ENCODE results near the gene SYTL2.

Gene SYTL2

DNA sequence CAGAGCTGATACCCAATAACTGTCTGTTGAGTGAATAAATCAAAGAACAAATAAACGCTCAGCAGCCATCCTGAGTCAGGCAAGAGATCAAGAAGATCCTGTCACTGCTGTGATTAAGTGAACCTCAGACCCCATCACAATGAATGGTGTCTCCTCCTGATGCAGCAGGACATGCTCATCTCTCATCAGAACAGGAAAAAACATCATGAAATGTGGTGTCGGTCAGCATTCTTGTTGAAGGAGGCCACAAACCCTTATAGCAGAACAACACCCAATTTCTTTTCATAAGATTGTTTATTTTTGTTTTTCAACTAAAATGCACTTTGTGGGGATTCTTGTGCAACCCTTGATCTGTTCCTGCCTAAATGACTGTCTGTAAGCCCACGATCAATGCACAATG lies 60.3 kb downstream of the SYTL2 start:
- no peaks in the 10 kb centered on the region for H3K36me3 ChIP-seq (ENCODE audit: insufficient read depth, low read length)
- H3K9me3 ChIP-seq (ENCODE audit: insufficient read depth, low read depth, low read length): no peaks in the 10 kb centered on the region
- no peaks in the 10 kb centered on the region for H3K79me2 ChIP-seq (ENCODE audit: insufficient read depth, low read length)
- H3K4me3 ChIP-seq (ENCODE audit: low read length, poor library complexity, severe bottlenecking): no peak overlapping the region
- H4K20me1 ChIP-seq (ENCODE audit: insufficient read depth, low read length, poor library complexity, severe bottlenecking): no peaks in the 10 kb centered on the region
- H3K4me1 ChIP-seq (ENCODE audit: insufficient read depth, low read length, poor library complexity, severe bottlenecking): peaks cover 72% of the 10 kb centered on the region
- H2AFZ ChIP-seq (ENCODE audit: low read length): no peak overlapping the region
- no peak overlapping the region for H3K9ac ChIP-seq (ENCODE audit: low read depth, low read length, poor library complexity, severe bottlenecking)
- H3K9me2 ChIP-seq (replicated peaks; ENCODE audit: low read depth, low read length): no peaks in the 10 kb centered on the region
- H3K27me3 ChIP-seq (ENCODE audit: insufficient read depth, low read length, poor library complexity, severe bottlenecking): peaks cover 34% of the 10 kb centered on the region
- H3F3A ChIP-seq (ENCODE audit: low read depth): peaks cover 3% of the 10 kb centered on the region; the same call in 1 of the 2 replicates
- H3K4me2 ChIP-seq (ENCODE audit: low read depth, low read length, poor library complexity, severe bottlenecking): peak overlapping the region; percentile 25
- no peak for TF ChIP-seq EZH2phosphoT487 (IDR thresholded peaks at IDR 0.05; ENCODE audit: borderline replicate concordance)
- TF ChIP-seq, protein P1, sequence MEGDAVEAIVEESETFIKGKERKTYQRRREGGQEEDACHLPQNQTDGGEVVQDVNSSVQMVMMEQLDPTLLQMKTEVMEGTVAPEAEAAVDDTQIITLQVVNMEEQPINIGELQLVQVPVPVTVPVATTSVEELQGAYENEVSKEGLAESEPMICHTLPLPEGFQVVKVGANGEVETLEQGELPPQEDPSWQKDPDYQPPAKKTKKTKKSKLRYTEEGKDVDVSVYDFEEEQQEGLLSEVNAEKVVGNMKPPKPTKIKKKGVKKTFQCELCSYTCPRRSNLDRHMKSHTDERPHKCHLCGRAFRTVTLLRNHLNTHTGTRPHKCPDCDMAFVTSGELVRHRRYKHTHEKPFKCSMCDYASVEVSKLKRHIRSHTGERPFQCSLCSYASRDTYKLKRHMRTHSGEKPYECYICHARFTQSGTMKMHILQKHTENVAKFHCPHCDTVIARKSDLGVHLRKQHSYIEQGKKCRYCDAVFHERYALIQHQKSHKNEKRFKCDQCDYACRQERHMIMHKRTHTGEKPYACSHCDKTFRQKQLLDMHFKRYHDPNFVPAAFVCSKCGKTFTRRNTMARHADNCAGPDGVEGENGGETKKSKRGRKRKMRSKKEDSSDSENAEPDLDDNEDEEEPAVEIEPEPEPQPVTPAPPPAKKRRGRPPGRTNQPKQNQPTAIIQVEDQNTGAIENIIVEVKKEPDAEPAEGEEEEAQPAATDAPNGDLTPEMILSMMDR (conservative IDR thresholded peaks at IDR 0.05; ENCODE audit: low read length): no peak

DNA sequence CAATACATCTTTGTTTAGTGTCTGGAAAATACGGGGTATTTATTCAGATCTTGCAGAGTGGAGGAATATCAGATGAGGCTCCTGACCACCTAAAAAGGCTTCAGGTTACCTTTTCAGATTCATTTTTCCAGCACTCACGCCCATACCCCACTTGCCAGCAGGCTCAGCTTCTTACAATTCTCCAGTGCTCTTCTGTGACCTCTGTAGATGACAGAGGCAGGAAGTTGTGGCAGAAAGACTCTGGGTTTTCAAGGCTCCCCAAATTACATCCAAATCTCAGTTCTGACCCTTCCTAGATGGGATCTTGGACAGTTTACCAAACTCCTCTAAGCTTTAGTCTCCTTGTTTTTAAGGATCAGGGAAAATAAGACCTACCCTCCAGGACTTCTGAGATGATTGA lies 61.1 kb downstream of the SYTL2 start:
- Histone ChIP-seq H3K9ac (ENCODE audit: low read depth, low read length, poor library complexity, severe bottlenecking) (no peak overlapping the region), H4K20me1 (ENCODE audit: insufficient read depth, low read length, poor library complexity, severe bottlenecking) (no peaks in the 10 kb centered on the region), H3F3A (ENCODE audit: low read depth) (peaks cover 8% of the 10 kb centered on the region; the same call in 1 of the 2 replicates), H3K9me3 (ENCODE audit: insufficient read depth, low read depth, low read length) (no peaks in the 10 kb centered on the region), H3K4me3 (ENCODE audit: low read length, poor library complexity, severe bottlenecking) (no peak overlapping the region), H3K4me2 (ENCODE audit: low read depth, low read length, poor library complexity, severe bottlenecking) (peak overlapping the region; percentile 25), H3K4me1 (ENCODE audit: insufficient read depth, low read length, poor library complexity, severe bottlenecking) (peaks cover 72% of the 10 kb centered on the region), H3K27me3 (ENCODE audit: insufficient read depth, low read length, poor library complexity, severe bottlenecking) (peaks cover 34% of the 10 kb centered on the region), H3K36me3 (ENCODE audit: insufficient read depth, low read length) (no peaks in the 10 kb centered on the region), H3K79me2 (ENCODE audit: insufficient read depth, low read length) (no peaks in the 10 kb centered on the region), H3K9me2 (replicated peaks; ENCODE audit: low read depth, low read length) (no peaks in the 10 kb centered on the region), H2AFZ (ENCODE audit: low read length) (no peak overlapping the region)
- TF ChIP-seq, protein P1 (conservative IDR thresholded peaks at IDR 0.05; ENCODE audit: low read length): no peak
- no peak for TF ChIP-seq EZH2phosphoT487 (IDR thresholded peaks at IDR 0.05; ENCODE audit: borderline replicate concordance)

DNA sequence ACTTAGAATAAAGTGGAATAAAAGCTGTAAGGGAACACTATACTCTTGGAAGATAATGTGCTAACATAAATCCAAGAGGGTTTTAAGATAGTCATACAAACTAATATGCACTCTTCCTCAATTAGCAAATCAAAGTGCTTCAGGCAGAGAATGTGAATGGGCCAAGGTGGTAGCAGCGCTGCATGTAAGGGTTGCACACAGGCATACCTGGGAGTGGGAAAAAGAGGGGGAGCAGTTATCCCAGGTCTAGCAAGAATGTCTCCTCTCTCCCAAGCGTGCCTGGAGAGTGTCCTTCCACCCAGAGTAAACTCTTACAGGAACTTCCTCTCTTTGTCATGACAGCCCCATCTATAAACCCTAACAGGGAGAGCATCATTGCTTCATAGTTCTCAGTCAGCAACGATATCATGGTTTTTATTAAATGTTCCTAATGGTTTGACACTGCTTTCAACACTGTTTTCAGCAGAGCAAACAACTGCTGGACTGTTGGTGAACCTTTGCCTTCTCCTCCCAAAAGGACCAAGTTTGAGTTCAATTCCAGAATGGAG lies 61.6 kb downstream of the SYTL2 start:
- no peaks in the 10 kb centered on the region for H3K79me2 ChIP-seq (ENCODE audit: insufficient read depth, low read length)
- no peaks in the 10 kb centered on the region for H3K36me3 ChIP-seq (ENCODE audit: insufficient read depth, low read length)
- H3K9me3 ChIP-seq (ENCODE audit: insufficient read depth, low read depth, low read length): no peaks in the 10 kb centered on the region
- no peak overlapping the region for H3K4me3 ChIP-seq (ENCODE audit: low read length, poor library complexity, severe bottlenecking)
- H3K9me2 ChIP-seq (replicated peaks; ENCODE audit: low read depth, low read length): no peaks in the 10 kb centered on the region
- no peaks in the 10 kb centered on the region for H4K20me1 ChIP-seq (ENCODE audit: insufficient read depth, low read length, poor library complexity, severe bottlenecking)
- H3F3A ChIP-seq (ENCODE audit: low read depth): peaks cover 8% of the 10 kb centered on the region; the same call in 1 of the 2 replicates
- peaks cover 70% of the 10 kb centered on the region for H3K4me1 ChIP-seq (ENCODE audit: insufficient read depth, low read length, poor library complexity, severe bottlenecking)
- no peak overlapping the region for H2AFZ ChIP-seq (ENCODE audit: low read length)
- TF ChIP-seq, protein P1 (conservative IDR thresholded peaks at IDR 0.05; ENCODE audit: low read length): no peak
- TF ChIP-seq EZH2phosphoT487 (IDR thresholded peaks at IDR 0.05; ENCODE audit: borderline replicate concordance): no peak
- H3K27me3 ChIP-seq (ENCODE audit: insufficient read depth, low read length, poor library complexity, severe bottlenecking): peaks cover 34% of the 10 kb centered on the region
- peak overlapping the region; percentile 25 for H3K4me2 ChIP-seq (ENCODE audit: low read depth, low read length, poor library complexity, severe bottlenecking)
- H3K9ac ChIP-seq (ENCODE audit: low read depth, low read length, poor library complexity, severe bottlenecking): no peak overlapping the region
